PC-9 (cell line): ENCODE measurements around the gene ARL6.

Source experiments
- EZH2 ChIP-seq: fragments of 200-600 bp; sonication (generic); IDR thresholded peaks from 2 replicates; pipeline ENCODE4 v1.8.0; 2017; ENCODE audit warnings: antibody characterized with exemption, low read depth
- TF ChIP-seq, protein P1 (sequence below): fragments of 200-600 bp; sonication (generic); conservative IDR thresholded peaks from 2 replicates; pipeline ENCODE4 v1.6.1; 2017; ENCODE audit warnings: mixed run types, antibody characterized with exemption, mild to moderate bottlenecking, moderate library complexity

DNA sequence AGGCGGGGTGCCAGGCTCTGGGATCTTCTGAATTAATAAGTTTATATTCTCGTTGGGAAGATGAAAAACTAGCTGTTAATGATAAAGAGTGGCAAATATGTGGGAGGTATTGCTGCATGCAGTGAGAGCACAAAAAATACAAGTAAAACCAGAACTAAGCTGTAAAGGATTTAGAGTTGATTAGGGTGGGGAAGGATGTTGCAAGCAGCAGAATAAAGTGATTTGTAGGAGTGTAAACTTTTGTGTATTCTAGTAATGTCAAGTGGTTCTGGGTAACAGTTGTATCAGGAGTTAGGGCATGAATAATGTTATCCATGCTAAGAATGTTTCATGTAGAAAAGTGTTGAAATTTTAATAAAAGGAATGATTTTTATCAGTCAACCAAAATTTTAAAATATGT lies 75.4 kb downstream of the ARL6 start:
- TF ChIP-seq, protein P1, sequence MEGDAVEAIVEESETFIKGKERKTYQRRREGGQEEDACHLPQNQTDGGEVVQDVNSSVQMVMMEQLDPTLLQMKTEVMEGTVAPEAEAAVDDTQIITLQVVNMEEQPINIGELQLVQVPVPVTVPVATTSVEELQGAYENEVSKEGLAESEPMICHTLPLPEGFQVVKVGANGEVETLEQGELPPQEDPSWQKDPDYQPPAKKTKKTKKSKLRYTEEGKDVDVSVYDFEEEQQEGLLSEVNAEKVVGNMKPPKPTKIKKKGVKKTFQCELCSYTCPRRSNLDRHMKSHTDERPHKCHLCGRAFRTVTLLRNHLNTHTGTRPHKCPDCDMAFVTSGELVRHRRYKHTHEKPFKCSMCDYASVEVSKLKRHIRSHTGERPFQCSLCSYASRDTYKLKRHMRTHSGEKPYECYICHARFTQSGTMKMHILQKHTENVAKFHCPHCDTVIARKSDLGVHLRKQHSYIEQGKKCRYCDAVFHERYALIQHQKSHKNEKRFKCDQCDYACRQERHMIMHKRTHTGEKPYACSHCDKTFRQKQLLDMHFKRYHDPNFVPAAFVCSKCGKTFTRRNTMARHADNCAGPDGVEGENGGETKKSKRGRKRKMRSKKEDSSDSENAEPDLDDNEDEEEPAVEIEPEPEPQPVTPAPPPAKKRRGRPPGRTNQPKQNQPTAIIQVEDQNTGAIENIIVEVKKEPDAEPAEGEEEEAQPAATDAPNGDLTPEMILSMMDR = no peak
- TF ChIP-seq EZH2 = no peak
